Measurements from ENCODE around the gene PTPRR. TPM values are rescaled to one million over a fixed set of nuclear protein-coding genes. Genes with fewer than 3 reads are reported as not detected.

Gene PTPRR, protein sequence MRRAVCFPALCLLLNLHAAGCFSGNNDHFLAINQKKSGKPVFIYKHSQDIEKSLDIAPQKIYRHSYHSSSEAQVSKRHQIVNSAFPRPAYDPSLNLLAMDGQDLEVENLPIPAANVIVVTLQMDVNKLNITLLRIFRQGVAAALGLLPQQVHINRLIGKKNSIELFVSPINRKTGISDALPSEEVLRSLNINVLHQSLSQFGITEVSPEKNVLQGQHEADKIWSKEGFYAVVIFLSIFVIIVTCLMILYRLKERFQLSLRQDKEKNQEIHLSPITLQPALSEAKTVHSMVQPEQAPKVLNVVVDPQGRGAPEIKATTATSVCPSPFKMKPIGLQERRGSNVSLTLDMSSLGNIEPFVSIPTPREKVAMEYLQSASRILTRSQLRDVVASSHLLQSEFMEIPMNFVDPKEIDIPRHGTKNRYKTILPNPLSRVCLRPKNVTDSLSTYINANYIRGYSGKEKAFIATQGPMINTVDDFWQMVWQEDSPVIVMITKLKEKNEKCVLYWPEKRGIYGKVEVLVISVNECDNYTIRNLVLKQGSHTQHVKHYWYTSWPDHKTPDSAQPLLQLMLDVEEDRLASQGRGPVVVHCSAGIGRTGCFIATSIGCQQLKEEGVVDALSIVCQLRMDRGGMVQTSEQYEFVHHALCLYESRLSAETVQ
- 2.0 and 2.3 TPM in 2 replicates for total RNA-seq

DNA sequence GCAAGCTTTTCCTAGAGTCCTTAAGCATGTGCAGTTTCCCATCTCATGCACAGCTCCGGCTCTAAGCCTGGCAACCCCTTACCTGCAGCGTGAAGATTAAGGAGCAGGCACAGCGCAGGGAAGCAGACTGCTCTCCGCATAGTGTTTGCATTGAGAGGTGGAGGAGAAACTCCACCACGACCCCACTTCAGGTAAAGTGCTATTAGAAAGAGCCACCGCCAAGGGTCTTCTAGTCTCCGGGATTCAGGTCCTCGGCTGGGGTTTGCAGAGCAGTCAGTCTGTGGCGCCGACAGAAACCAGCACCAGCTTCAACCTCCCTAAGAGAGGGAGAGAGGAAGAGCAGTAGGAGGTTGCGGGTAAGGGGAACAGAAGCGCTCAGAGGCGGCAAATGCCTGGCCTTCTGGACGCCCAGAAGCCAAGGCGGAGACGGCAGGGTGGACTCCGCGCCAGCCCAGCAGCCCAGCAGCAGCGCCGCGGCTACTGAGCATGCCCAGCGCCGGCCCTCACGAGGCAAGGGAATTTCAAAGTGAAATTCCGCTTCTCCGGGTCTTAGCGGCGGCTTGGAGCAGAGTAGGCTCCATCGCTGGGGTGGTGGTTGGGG lies at the start of gene PTPRR:
TSS of gene PTPRR (minus strand) at position 488 of the 601 bp plus-strand sequence. CDS start at position 140, 348 bp downstream.

DNA sequence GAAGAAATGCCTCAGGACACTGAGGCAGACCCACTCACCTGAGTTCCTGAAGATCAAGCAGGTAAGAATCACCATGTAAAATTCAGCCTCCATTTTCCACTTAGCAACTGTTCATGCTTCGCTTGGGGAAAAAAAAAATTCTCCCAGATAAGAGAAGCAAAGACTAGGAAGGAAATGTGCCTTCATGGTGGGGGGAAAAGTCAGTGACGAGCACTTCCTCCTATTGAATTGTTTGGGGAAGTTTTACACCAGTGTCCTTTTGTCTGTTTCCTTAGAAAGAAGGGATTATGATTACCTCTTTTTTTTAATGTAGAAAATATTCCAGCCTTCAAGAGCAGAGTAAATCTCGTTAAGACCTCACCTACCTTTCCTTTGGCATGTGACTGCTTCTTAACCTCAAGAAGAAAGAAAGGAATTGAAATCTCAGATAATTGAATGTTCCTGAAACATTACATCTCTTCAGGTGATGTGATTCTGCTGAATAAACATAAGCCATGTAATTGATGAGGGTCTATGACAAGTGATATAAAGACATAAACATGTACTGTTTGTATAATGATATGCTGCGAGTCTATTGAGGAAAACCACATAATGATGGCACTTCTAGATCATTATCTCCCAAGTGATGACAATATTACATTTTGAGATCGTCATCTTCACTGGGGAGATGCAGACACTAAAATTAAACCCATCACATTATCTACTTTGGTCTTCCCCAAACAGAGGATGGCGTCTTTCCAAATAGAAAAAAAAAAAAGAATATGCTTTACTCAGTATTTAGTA lies 283.0 kb downstream of the PTPRR start, which contains the start of gene PTPRB:
TSS of gene PTPRB (minus strand) at position 127 of the 783 bp plus-strand sequence. CDS start at position 93, 34 bp downstream.

Other genes with a start within 250 kb of the PTPRR start
- 5.8 and 9.1 TPM in 2 replicates for gene TSPAN8, start 237.3 kb upstream of the PTPRR start, total RNA-seq